ENCODE results near the gene PLA2G4A. TPM values are rescaled to one million over a fixed set of nuclear protein-coding genes. Genes with fewer than 3 reads are reported as not detected.

The PLA2G4A gene
- under 1 TPM in 1 of 2 experiments, not detected in 1; 0.13 TPM for total RNA-seq
- not detected for polyA plus RNA-seq
- 0 to 0.13 (median 0.04) reads per million in 6 experiments for total RNA-seq

DNA sequence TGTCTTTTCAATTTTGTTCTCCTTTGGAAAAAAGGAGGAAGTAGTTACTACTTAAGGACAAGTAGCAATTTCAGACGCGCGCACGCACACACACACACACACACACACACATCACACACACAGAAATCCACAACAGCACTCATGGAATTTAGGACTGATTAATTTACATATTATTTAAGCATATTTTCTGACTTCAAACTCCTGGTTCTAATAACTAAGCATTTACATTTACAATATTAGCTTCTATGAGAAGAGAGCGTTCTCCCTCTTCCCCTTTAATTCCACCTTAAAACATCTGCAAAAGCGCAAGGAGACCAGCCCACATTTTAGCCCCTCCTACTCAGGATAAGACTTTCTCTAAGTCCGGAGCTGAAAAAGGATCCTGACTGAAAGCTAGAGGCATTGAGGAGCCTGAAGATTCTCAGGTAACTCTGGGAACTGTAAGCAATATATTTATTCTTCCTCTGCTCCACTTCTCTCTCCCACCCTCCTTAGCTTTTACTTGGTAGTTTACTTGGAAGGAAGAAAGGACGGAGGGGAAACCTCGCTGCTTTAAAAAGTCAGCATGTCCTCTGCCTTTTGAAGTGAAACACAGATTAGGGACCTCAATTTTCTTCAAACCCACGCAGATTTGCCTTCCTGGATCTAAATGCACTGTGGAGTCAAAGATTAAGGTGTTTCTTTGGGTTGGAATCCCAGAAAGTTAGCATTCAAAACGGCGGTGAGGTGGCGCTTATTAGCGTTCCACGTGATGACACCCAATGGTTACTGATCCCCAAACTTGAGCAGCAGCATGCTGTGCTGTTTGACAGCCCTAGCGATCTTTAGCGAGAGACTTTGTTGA is at the start of gene PLA2G4A:
Gene PLA2G4A, plus strand, starts transcription at position 339 of the 844 bp plus-strand sequence. CDS start 25,406 bp downstream, outside the sequence.
- Mint-ChIP-seq H3K9me3 (peaks cover 0 to 3% (median 0%) of the 10 kb centered on the region in 9 donors), H3K4me1 (peaks cover 1 to 23% (median 9%) of the 10 kb centered on the region in 4 donors), H3K36me3 (no peaks in the 10 kb centered on the region), H3K27me3 (peaks cover 5 to 17% (median 10%) of the 10 kb centered on the region in 5 donors), H3K4me3 (peak within 1 kb of the TSS; percentile 73 to 89 (median 87)), H3K27ac (peak within 1 kb of the TSS in 4 of 10 donors; percentile 4 to 65 (median 24))
- DNase-seq, result peak in 5 of 10 donors; percentile 0 to 20 (median 4)
- POLR2A ChIA-PET, result no interaction called here
- ATAC-seq, result peak; percentile 58 to 65

DNA sequence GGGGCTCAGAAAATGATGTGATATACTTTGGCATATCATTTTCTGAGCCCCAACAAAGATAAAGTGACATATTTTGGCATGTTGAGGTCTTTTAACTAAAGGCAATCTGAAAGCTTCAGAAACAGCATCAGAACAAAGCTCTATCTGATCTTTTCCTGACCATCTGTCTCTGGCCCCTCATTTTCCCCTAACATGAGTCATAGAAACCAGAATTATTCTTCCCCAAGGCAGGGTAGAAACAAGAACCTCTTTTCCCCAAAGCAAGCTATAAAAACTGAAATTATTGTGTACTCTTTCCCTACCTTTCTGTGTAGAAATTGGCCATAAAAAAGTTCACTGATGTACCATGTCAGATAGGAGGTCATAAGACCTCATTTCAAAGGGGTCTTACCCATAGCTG is 48.7 kb upstream of the PLA2G4A start:
- DNase-seq (no peak), ATAC-seq (no peak)
- Mint-ChIP-seq H3K4me3 (no peak overlapping the region), H3K9me3 (peaks cover 0 to 3% (median 0%) of the 10 kb centered on the region in 9 donors), H3K36me3 (no peaks in the 10 kb centered on the region), H3K4me1 (peaks cover 0 to 2% (median under 1%) of the 10 kb centered on the region in 4 donors), H3K27ac (no peak overlapping the region), H3K27me3 (peaks cover 0 to 18% (median 1%) of the 10 kb centered on the region in 5 donors)
- POLR2A ChIA-PET, result no interaction called here

DNA sequence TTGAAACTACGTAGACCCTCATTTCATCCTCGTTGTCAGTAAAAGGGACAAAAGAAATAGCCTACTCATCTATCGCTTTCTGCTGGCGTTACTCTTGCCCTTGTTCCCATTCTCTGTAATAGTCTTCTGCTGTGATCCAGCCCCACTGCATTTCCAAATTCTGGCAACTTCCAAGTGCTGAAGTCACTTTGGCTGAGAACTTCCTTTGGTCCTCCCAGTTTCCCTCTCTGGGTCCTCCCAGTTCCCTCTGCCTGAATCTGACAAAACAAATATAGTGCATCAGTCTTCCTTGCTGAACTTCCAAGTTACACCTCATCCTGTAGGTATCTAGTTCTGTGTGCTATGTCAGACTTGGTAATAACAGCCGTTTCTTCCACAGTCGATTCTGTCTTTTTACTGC is 47.0 kb upstream of the PLA2G4A start:
- Mint-ChIP-seq H3K9me3 (peaks cover 0 to under 1% (median 0%) of the 10 kb centered on the region in 9 donors), H3K27me3 (peaks cover 0 to 18% (median 1%) of the 10 kb centered on the region in 5 donors), H3K4me3 (no peak overlapping the region), H3K27ac (no peak overlapping the region), H3K36me3 (no peaks in the 10 kb centered on the region), H3K4me1 (peaks cover 0 to 1% (median 0%) of the 10 kb centered on the region in 4 donors)
- DNase-seq, result no peak
- POLR2A ChIA-PET, result no interaction called here
- no peak for ATAC-seq

DNA sequence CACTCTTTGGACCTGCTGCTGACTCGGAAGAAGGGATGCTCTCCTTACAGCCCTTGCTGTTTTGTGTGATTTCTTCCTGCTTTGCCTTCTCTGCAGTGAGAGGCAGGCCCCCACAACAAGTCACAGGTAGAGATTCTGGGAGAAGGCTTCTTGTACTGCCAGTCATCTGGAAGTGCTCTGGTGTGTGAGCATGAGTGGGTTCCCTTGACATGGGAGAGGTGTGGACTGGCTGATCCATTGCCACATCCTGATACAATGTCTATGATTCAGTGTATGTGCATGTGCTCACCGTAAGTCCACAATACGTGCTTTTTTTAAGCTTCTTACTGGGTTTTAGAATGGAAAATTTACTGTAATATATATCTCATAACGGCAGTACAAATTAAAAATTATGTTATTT is 46.0 kb upstream of the PLA2G4A start:
- Mint-ChIP-seq H3K27me3 (peaks cover 0 to 18% (median 1%) of the 10 kb centered on the region in 5 donors), H3K4me1 (peaks cover 0 to 1% (median 0%) of the 10 kb centered on the region in 4 donors), H3K27ac (no peak overlapping the region), H3K4me3 (no peak overlapping the region), H3K9me3 (no peaks in the 10 kb centered on the region), H3K36me3 (no peaks in the 10 kb centered on the region)
- DNase-seq (no peak), ATAC-seq (no peak)
- POLR2A ChIA-PET, result no interaction called here

DNA sequence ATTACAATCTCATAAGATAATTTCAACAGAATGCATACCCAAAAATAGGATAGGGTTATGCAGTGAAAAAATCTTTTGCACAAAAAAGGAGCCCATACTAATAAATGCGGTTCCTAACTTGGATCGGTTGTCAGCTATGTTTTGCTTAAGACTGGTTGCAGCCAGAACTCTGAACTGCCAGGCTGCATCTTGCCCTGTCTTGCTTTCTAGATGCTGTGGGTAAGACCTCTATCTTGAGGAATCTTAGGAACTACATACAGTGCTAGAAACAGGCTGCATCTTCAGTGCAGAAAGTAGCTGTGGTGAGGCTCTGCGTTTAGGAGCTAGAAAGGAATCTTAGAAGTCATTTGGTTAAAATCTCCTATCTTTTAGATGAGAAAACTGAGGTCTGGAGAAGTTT is 45.6 kb upstream of the PLA2G4A start:
- no peak overlapping the region for H3K27ac Mint-ChIP-seq
- POLR2A ChIA-PET, result no interaction called here
- ATAC-seq, result no peak

DNA sequence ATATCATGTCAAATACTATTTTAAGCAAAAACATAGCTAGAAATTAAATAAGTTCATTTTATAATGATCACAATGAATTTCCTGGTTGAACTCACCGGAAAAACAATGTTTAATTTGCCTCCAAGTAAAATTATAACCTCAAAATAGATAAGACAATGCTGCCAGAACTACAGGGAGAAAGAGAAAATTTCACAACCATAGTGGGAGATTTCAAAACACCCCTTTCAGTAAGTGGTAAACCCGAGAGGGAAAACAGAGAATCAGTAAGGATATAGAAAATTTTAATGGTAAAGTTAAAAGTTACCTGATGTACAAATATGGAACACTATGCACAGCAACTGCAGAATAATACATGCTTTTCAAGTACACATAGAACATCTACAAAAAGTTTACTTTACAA is 43.2 kb upstream of the PLA2G4A start:
- Mint-ChIP-seq H3K4me3 (no peak overlapping the region), H3K27ac (no peak overlapping the region), H3K36me3 (peaks cover 0 to 4% (median 0%) of the 10 kb centered on the region in 3 donors), H3K9me3 (peaks cover 0 to 3% (median 0%) of the 10 kb centered on the region in 9 donors), H3K27me3 (peaks cover 0 to 20% (median 3%) of the 10 kb centered on the region in 5 donors), H3K4me1 (no peaks in the 10 kb centered on the region)
- POLR2A ChIA-PET, result no interaction called here
- no peak for ATAC-seq
- DNase-seq, result no peak

More for the DNA sequence above, 45.6 kb upstream of the PLA2G4A start:
- Mint-ChIP-seq H3K36me3 (no peaks in the 10 kb centered on the region), H3K9me3 (no peaks in the 10 kb centered on the region), H3K4me1 (peaks cover 0 to 1% (median 0%) of the 10 kb centered on the region in 4 donors), H3K4me3 (no peak overlapping the region), H3K27me3 (peaks cover 0 to 18% (median 1%) of the 10 kb centered on the region in 5 donors)
- DNase-seq, result no peak

DNA sequence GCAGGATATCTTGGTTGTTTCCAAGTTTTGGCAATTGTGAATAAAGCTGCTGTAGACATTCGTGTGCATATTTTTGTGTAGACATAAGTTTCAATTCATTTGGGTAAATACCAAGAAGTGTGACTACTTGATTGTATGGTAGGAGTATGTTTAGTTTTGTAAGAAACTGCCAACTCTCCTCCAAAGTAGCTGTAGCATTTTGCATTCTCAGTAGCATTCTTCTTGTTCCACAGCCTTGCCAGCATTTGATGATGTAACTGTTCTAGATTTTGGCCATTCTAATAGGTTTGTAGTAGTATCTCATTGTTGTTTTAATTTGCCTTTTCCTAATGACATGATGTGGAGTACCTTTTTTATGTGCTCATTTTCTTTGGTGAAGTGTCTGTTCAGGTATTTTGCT is 38.6 kb upstream of the PLA2G4A start:
- H3K4me3 Mint-ChIP-seq, result no peak overlapping the region
- peaks cover 0 to 11% (median 1%) of the 10 kb centered on the region in 5 donors for H3K27me3 Mint-ChIP-seq
- peaks cover 0 to 6% (median 0%) of the 10 kb centered on the region in 9 donors for H3K9me3 Mint-ChIP-seq
- no peak overlapping the region for H3K27ac Mint-ChIP-seq
- no peaks in the 10 kb centered on the region for H3K4me1 Mint-ChIP-seq
- H3K36me3 Mint-ChIP-seq, result peaks cover 0 to 4% (median 0%) of the 10 kb centered on the region in 3 donors
- DNase-seq, result no peak
- ATAC-seq, result no peak
- POLR2A ChIA-PET, result no interaction called here

DNA sequence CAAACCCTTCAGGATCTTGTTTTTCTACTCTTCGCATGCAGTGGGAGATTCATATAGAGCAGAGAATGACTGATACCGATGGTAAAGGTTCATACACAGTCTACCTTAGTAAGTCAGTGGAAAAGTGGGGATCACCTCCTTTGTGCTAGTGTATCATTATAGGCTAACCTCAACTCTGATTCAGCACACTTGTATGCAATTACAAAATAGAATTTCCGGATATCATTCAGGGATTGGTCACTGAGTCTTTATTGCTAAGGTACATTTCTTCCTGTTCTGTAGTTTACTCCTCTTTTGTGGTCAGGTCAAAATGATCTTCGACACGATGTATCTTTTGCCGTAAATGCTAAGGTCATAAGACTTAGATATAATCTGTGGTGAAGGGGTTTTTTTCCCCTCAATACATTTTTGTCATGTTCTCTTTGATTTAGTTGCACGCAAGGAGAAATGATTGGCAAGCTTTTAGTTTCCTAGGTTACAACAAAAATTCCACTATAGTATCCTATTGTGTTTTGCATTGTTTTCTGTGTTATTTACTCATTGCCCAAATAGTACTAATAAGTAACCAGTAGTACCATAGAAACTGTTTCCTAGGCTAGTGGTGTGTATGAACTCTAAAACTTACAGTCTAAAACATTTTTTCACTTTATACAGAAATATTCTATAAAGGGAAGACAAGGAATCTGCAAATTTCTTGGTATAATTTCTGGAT is 35.7 kb upstream of the PLA2G4A start:
- peaks cover 0 to 11% (median 1%) of the 10 kb centered on the region in 5 donors for H3K27me3 Mint-ChIP-seq
- no peak overlapping the region for H3K4me3 Mint-ChIP-seq
- no peak overlapping the region for H3K27ac Mint-ChIP-seq
- peaks cover 0 to 4% (median 0%) of the 10 kb centered on the region in 3 donors for H3K36me3 Mint-ChIP-seq
- H3K9me3 Mint-ChIP-seq, result peaks cover 0 to 6% (median 0%) of the 10 kb centered on the region in 9 donors
- no peak for DNase-seq
- no peak for ATAC-seq
- POLR2A ChIA-PET, result no interaction called here
- H3K4me1 Mint-ChIP-seq, result no peaks in the 10 kb centered on the region

DNA sequence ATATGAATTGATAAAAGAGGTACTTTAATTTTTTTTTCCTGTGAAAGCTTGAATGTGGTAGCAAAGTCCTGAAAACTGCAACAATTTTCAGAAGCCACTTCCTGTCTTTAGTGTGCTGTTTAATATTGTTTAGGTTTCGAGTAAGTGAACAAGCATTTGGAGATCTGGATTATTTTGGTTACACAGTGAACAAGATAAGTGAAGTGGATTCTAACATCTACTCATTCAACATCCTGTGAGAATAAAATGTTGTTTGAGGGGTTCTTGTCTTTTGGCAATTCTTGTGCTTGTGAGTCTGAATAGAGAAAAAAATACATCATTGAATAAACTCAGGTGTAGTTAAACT is 35.2 kb upstream of the PLA2G4A start:
- no peak for ATAC-seq
- POLR2A ChIA-PET, result no interaction called here
- peaks cover 0 to 4% (median 0%) of the 10 kb centered on the region in 3 donors for H3K36me3 Mint-ChIP-seq

DNA sequence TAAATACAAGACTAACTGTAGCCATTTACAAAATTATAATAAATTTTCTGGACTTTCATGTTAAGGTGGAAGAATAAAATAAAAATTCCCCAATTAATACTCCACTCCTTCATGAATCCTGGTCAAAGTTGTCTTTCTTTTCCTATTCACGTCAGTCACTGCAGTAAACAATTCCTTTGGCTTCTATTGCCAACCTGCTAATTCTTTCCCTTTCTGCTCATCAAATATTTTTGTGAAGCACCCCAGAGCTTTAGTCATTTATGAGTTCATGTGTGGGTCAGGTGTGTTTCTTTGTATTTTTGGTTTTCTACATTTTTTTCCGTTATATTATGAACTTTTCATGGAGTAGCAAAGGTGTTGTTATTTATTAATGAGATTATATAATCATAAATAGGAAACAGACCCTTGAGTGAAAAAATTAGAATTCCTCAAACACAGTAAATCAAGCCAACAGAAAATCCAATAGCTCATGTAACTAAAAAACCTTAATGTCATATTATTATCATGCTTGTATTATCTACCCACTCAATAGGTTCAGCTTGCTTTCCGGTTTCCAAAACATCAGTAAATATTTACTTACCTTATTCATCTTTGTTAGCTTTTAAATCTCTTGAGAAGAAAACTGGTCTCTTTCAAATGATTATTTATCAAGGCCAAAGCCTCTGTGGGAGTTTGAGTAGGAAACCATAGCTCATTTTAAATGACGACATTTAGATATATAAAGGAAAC is 29.6 kb upstream of the PLA2G4A start:
- Mint-ChIP-seq H3K27me3 (peaks cover 0 to 3% (median 0%) of the 10 kb centered on the region in 5 donors), H3K4me3 (no peak overlapping the region), H3K4me1 (no peaks in the 10 kb centered on the region), H3K9me3 (peaks cover 0 to 2% (median 0%) of the 10 kb centered on the region in 9 donors), H3K27ac (no peak overlapping the region), H3K36me3 (no peaks in the 10 kb centered on the region)
- POLR2A ChIA-PET, result no interaction called here
- no peak for ATAC-seq
- DNase-seq, result no peak

More for the DNA sequence above, 35.2 kb upstream of the PLA2G4A start:
- Mint-ChIP-seq H3K27ac (no peak overlapping the region), H3K9me3 (peaks cover 0 to 6% (median 0%) of the 10 kb centered on the region in 9 donors), H3K4me3 (no peak overlapping the region), H3K4me1 (no peaks in the 10 kb centered on the region), H3K27me3 (peaks cover 0 to 11% (median 1%) of the 10 kb centered on the region in 5 donors)
- no peak for DNase-seq

DNA sequence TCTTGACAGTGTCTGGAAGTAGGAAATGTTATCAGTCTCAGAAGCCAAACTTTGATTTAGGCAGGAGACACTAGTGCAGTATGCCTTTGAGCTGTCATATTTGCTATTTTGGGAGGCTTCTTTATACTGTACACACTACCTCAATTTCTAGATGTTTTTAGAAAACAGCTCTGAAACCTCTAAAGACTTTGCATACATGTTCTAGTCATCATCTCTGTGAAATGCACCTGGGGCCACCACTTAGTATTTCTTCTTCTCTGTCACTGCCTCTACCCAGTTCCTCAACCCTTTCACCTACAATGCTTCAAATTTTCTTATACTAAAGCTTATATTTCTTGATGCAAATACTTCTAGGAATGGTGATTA is 29.1 kb upstream of the PLA2G4A start:
- DNase-seq (no peak), ATAC-seq (no peak)
- Mint-ChIP-seq H3K9me3 (no peaks in the 10 kb centered on the region), H3K4me3 (no peak overlapping the region), H3K27ac (no peak overlapping the region), H3K36me3 (no peaks in the 10 kb centered on the region), H3K4me1 (no peaks in the 10 kb centered on the region), H3K27me3 (peaks cover 0 to 7% (median 0%) of the 10 kb centered on the region in 5 donors)
- POLR2A ChIA-PET, result no interaction called here

DNA sequence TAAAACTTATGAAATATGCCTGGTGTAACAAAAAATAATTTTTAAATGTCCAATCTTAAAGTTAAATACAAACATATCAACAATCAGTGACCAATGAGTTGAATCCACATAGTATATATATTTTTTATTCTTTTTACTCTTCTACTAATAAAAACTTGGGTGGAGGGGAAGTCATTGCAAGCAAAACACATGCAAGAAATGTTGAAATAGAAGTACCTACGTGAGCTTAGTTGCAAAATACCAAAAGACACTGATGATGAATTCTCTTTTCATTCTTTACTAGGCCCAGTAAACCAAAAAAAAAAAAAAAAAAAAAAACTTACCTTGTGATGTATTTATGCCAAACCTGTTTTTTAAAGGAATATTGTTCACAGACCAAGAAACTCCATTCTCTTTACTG is 26.4 kb upstream of the PLA2G4A start:
- POLR2A ChIA-PET, result no interaction called here
- H3K36me3 Mint-ChIP-seq, result no peaks in the 10 kb centered on the region
- H3K4me1 Mint-ChIP-seq, result no peaks in the 10 kb centered on the region
- no peaks in the 10 kb centered on the region for H3K9me3 Mint-ChIP-seq
- H3K27ac Mint-ChIP-seq, result no peak overlapping the region
- peaks cover 0 to 7% (median 0%) of the 10 kb centered on the region in 5 donors for H3K27me3 Mint-ChIP-seq
- ATAC-seq, result no peak
- no peak for DNase-seq
- no peak overlapping the region for H3K4me3 Mint-ChIP-seq

Measured in naive thymus-derived CD8-positive, alpha-beta T cell (primary cell).